ENCODE results near the gene DIPK2B. TPM values are rescaled to one million over a fixed set of nuclear protein-coding genes. Genes with fewer than 3 reads are reported as not detected.

Gene DIPK2B
- total RNA-seq, 1 experiment from 2014 or later = not detected

DNA sequence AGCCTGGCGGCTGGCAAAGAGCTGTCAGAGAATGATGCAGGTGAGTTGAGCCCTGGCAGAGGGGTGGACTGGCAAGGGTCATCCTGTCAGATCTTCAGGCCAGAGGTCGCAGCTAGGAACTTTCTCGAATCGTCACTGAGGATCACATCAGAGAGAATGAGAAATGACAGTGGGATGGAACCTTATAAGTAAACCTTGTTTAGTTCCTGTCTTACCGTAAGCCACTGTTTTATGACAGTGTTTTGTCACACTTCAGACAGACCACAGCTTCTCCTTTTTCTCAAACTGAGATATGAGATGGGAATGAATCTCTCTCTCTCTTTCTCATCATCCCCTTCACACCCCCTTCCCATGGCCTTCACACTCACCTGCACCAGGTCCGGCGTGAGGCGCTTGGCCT is 9.3 kb downstream of the DIPK2B start:
- Histone ChIP-seq H3K4me2 (ENCODE audit: insufficient read depth, insufficient read length, low read length) (no peak overlapping the region), H3T11ph (ENCODE audit: low read length) (no peak overlapping the region), H2AFZ (ENCODE audit: low read length) (no peak overlapping the region), H3K56ac (ENCODE audit: insufficient read length, low read depth, low read length) (no peak overlapping the region), H3K9me3 (ENCODE audit: control insufficient read depth, low read depth, low read length) (peaks cover 49% of the 10 kb centered on the region), H3K9ac (ENCODE audit: extremely low read depth, insufficient read length, low read length) (no peak overlapping the region), H2BK120ac (ENCODE audit: low read depth, low read length, poor library complexity, severe bottlenecking) (no peak overlapping the region), H2BK5ac (ENCODE audit: insufficient read length, low read length) (no peak overlapping the region), H4K8ac (replicated peaks; ENCODE audit: insufficient read length, low read depth, low read length) (no peak overlapping the region), H4K91ac (ENCODE audit: insufficient read length, low read depth, low read length) (no peak overlapping the region), H3K14ac (ENCODE audit: insufficient read depth, low read length) (no peak overlapping the region), H2BK20ac (ENCODE audit: low read depth, low read length, poor library complexity, severe bottlenecking) (no peak overlapping the region), H3K4me1 (ENCODE audit: insufficient read depth, low read length) (no peaks in the 10 kb centered on the region), H2BK15ac (ENCODE audit: low read depth, low read length) (no peak overlapping the region), H3K23ac (ENCODE audit: insufficient read length, low read depth, low read length) (no peak overlapping the region), H3K18ac (ENCODE audit: insufficient read length, low read depth, low read length) (no peak overlapping the region), H3K79me2 (ENCODE audit: insufficient read depth, low read length) (no peaks in the 10 kb centered on the region), H3K23me2 (ENCODE audit: insufficient read length, low read depth, low read length, poor library complexity, severe bottlenecking) (no peaks in the 10 kb centered on the region), H2BK12ac (ENCODE audit: insufficient read length, low read depth, low read length) (no peak overlapping the region), H3K27ac (ENCODE audit: insufficient read length, low read depth, low read length) (no peak overlapping the region), H2AK5ac (ENCODE audit: insufficient read length, low read length) (no peak overlapping the region), H4K20me1 (ENCODE audit: control insufficient read depth, insufficient read depth, insufficient read length) (no peaks in the 10 kb centered on the region), H3K79me1 (ENCODE audit: insufficient read depth, low read depth, low read length, poor library complexity, severe bottlenecking) (no peaks in the 10 kb centered on the region), H3K4ac (ENCODE audit: low read depth, low read length) (no peak overlapping the region), H3K27me3 (ENCODE audit: insufficient read depth, low read length) (no peaks in the 10 kb centered on the region), H4K5ac (ENCODE audit: insufficient read length, low read depth, low read length) (no peak overlapping the region)
- TF ChIP-seq CTCF (conservative IDR thresholded peaks at IDR 0.05) = no peak
- H3K4me1 Mint-ChIP-seq = peaks cover 5 to 11% of the 10 kb centered on the region in 2 experiments; a peak in 2 of 4 replicates
- H3K9me3 Mint-ChIP-seq = peaks cover 74 to 76% of the 10 kb centered on the region in 2 experiments
- DNase-seq = no peak
- no peak overlapping the region for H3K27ac Mint-ChIP-seq
- no peak overlapping the region for H3K4me3 Mint-ChIP-seq
- no CpG with 5 or more reads among the region's 8 CpGs for WGBS (ENCODE audit: extremely low coverage, insufficient read length, low lambda C conversion rate)
- H3K36me3 Mint-ChIP-seq (ENCODE audit: insufficient read depth in 1 of 3, low read depth in 3 of 3) = peaks cover 0 to 3% (median 0%) of the 10 kb centered on the region in 3 experiments; a peak in 3 of 7 replicates
- peaks cover 2% of the 10 kb centered on the region; the same call in 1 of the 2 replicates for H3K27me3 Mint-ChIP-seq (ENCODE audit: low read depth)
